IMR-90 (cell line): ENCODE measurements around the gene UCHL1. TPM values are rescaled to one million over a fixed set of nuclear protein-coding genes. Genes with fewer than 3 reads are reported as not detected.

Source experiments
- ATAC-seq: fragments of 200-7000 bp; cut with Tn5 transposase; 2 replicates; pipeline ENCODE4 v1.9.1; 2020; ENCODE audit warnings: low read depth, mild to moderate bottlenecking, moderate library complexity
- BruUV-seq: library from RNA; stranded (reverse); fragments of 400-500 nt; replicated peaks from 2 replicates; lab custom pipeline; 2021; lab: Mats Ljungman, UMichigan
- CTCF ChIA-PET: fragments of 300-600 bp; formaldehyde crosslinking; extraction: SDS; loops from one replicate; lab custom pipeline; 2021; ENCODE audit warnings: antibody characterized with exemption; lab: Yijun Ruan, JAX
- POLR2A ChIA-PET: fragments of 300-600 bp; sonication (Branson Sonifier 250); formaldehyde crosslinking; loops from one replicate; lab custom pipeline; 2022; ENCODE audit warnings: antibody characterized with exemption; ENCODE audit not compliant: unreplicated experiment; lab: Charles Lee
- DNase-seq: peaks from one replicate; pipeline ENCODE4 v3.0.0; 2013
- H2AFZ ChIP-seq: replicated peaks from 2 replicates; pipeline ENCODE3; 2013; ENCODE audit warnings: low read length, mild to moderate bottlenecking; ENCODE audit not compliant: poor library complexity
- H2AK5ac ChIP-seq: 2 replicates; pipeline ENCODE4 v1.6.1; 2013; ENCODE audit warnings: low read depth, low read length, inconsistent platforms
- H2AK9ac ChIP-seq: replicated peaks from 2 replicates; pipeline ENCODE3; 2013; ENCODE audit warnings: mild to moderate bottlenecking, low read depth, low read length, moderate library complexity; ENCODE audit not compliant: poor library complexity
- H2BK120ac ChIP-seq: 2 replicates; pipeline ENCODE4 v1.6.1; 2013; ENCODE audit warnings: low read depth, low read length, inconsistent platforms
- H2BK15ac ChIP-seq: 3 replicates; pipeline ENCODE4 v1.6.1; 2013; ENCODE audit warnings: low read depth, low read length, inconsistent platforms
- H2BK20ac ChIP-seq: 2 replicates; pipeline ENCODE4 v1.6.1; 2013; ENCODE audit warnings: low read depth, mild to moderate bottlenecking, inconsistent platforms, low read length, moderate library complexity
- H2BK5ac ChIP-seq: 2 replicates; pipeline ENCODE4 v1.6.1; 2013; ENCODE audit warnings: mild to moderate bottlenecking, low read depth, low read length, inconsistent platforms; ENCODE audit not compliant: poor library complexity, severe bottlenecking
- H3K14ac ChIP-seq: replicated peaks from 2 replicates; pipeline ENCODE4 v1.6.1; 2013; ENCODE audit warnings: low read depth, low read length, inconsistent platforms
- H3K18ac ChIP-seq: 2 replicates; pipeline ENCODE4 v1.6.1; 2013; ENCODE audit warnings: low read depth, low read length, control low read depth
- H3K23ac ChIP-seq: 2 replicates; pipeline ENCODE4 v1.6.1; 2013; ENCODE audit warnings: low read depth, low read length, inconsistent platforms
- H3K27ac ChIP-seq: 2 replicates; pipeline ENCODE4 v1.5.1; 2013; ENCODE audit warnings: mild to moderate bottlenecking, control low read depth, low read length; ENCODE audit not compliant: insufficient read depth
- H3K27me3 ChIP-seq: 2 replicates; pipeline ENCODE4 v1.6.1; 2013; ENCODE audit warnings: low read length; ENCODE audit not compliant: control insufficient read depth, insufficient read depth
- H3K36me3 ChIP-seq: 2 replicates; pipeline ENCODE4 v1.6.1; 2013; ENCODE audit warnings: low read length, mixed read lengths; ENCODE audit not compliant: control insufficient read depth, insufficient read depth
- H3K4ac ChIP-seq: 2 replicates; pipeline ENCODE4 v1.6.1; 2013; ENCODE audit warnings: low read depth, low read length, inconsistent platforms
- H3K4me1 ChIP-seq: 2 replicates; pipeline ENCODE4 v1.6.1; 2013; ENCODE audit warnings: low read length, mixed read lengths; ENCODE audit not compliant: control insufficient read depth, insufficient read depth
- H3K4me2 ChIP-seq: 2 replicates; pipeline ENCODE4 v1.6.1; 2013; ENCODE audit warnings: low read depth, mild to moderate bottlenecking, control low read depth, low read length, moderate library complexity
- H3K4me3 ChIP-seq: 2 replicates; pipeline ENCODE4 v1.5.1; 2013; ENCODE audit warnings: low read depth, mild to moderate bottlenecking, control low read depth, low read length, moderate library complexity; ENCODE audit not compliant: insufficient read depth
- H3K56ac ChIP-seq: 2 replicates; pipeline ENCODE4 v1.6.1; 2013; ENCODE audit warnings: low read length, inconsistent platforms; ENCODE audit not compliant: insufficient read depth; ENCODE audit errors: extremely low read depth
- H3K79me1 ChIP-seq, 2 experiments: 2 replicates each; pipeline ENCODE4 v1.6.1; 2013; ENCODE audit warnings: low read length in 2 of 2, inconsistent platforms in 1 of 2, low read depth in 1 of 2
- H3K9ac ChIP-seq: 2 replicates; pipeline ENCODE4 v1.6.1; 2013; ENCODE audit warnings: low read depth, low read length, control low read depth
- H3K9me1 ChIP-seq: 2 replicates; pipeline ENCODE4 v1.6.1; 2013; ENCODE audit warnings: low read length, inconsistent platforms; ENCODE audit not compliant: insufficient read depth
- H3K9me3 ChIP-seq: 2 replicates; pipeline ENCODE4 v1.6.1; 2013; ENCODE audit warnings: low read length; ENCODE audit not compliant: control insufficient read depth, insufficient read depth
- H4K20me1 ChIP-seq: 2 replicates; pipeline ENCODE4 v1.6.1; 2013; ENCODE audit warnings: low read length, inconsistent platforms; ENCODE audit not compliant: insufficient read depth
- H4K5ac ChIP-seq: 2 replicates; pipeline ENCODE4 v1.6.1; 2013; ENCODE audit warnings: mild to moderate bottlenecking, low read depth, low read length, control low read depth
- H4K8ac ChIP-seq, 2 experiments: 2 replicates each; pipeline ENCODE4 v1.6.1; 2013; ENCODE audit warnings: low read depth in 2 of 2, low read length in 2 of 2, control low read depth in 1 of 2, inconsistent platforms in 1 of 2
- H4K91ac ChIP-seq: 2 replicates; pipeline ENCODE4 v1.6.1; 2013; ENCODE audit warnings: low read depth, low read length, inconsistent platforms; ENCODE audit not compliant: insufficient read depth
- BHLHE40 ChIP-seq: fragments of 150-350 bp; IDR thresholded peaks from 2 replicates; pipeline ENCODE4 v1.6.1; 2016; ENCODE audit warnings: mild to moderate bottlenecking, low read depth, low read length
- CHD1 ChIP-seq: IDR thresholded peaks from 2 replicates; pipeline ENCODE4 v1.6.1; 2012; ENCODE audit warnings: low read depth, low read length, improper control_type of control experiment
- CTCF ChIP-seq: conservative IDR thresholded peaks from 2 replicates; pipeline ENCODE4 v1.5.1; 2012; ENCODE audit warnings: mild to moderate bottlenecking, low read depth, low read length, improper control_type of control experiment
- ELK1 ChIP-seq: fragments of 150-350 bp; IDR thresholded peaks from 2 replicates; pipeline ENCODE4 v1.6.1; 2016; ENCODE audit warnings: low read depth, mild to moderate bottlenecking, low read length, moderate library complexity, borderline replicate concordance
- MAFK ChIP-seq: IDR thresholded peaks from 2 replicates; pipeline ENCODE4 v1.6.1; 2012; ENCODE audit warnings: low read depth, low read length, improper control_type of control experiment
- MXI1 ChIP-seq: IDR thresholded peaks from 2 replicates; pipeline ENCODE4 v1.6.1; 2012; ENCODE audit warnings: low read depth, mild to moderate bottlenecking, low read length, moderate library complexity, borderline replicate concordance
- NFE2L2 ChIP-seq: fragments of 150-350 bp; IDR thresholded peaks from 2 replicates; pipeline ENCODE4 v1.6.1; 2016; ENCODE audit warnings: low read depth, mild to moderate bottlenecking, low read length
- POLR2A ChIP-seq: IDR thresholded peaks from 2 replicates; pipeline ENCODE4 v1.6.1; 2012; ENCODE audit warnings: mild to moderate bottlenecking, low read depth, low read length
- RAD21 ChIP-seq: IDR thresholded peaks from 2 replicates; pipeline ENCODE4 v1.6.1; 2012; ENCODE audit warnings: low read length, improper control_type of control experiment
- RFX5 ChIP-seq: IDR thresholded peaks from 2 replicates; pipeline ENCODE4 v1.8.0; 2012; ENCODE audit warnings: low read depth, mild to moderate bottlenecking, low read length, moderate library complexity
- SMC3 ChIP-seq: fragments of 150-350 bp; IDR thresholded peaks from 2 replicates; pipeline ENCODE4 v1.6.1; 2016; ENCODE audit warnings: low read depth, mild to moderate bottlenecking, antibody characterized with exemption, low read length, moderate library complexity
- USF2 ChIP-seq: fragments of 150-350 bp; IDR thresholded peaks from 2 replicates; pipeline ENCODE4 v1.6.1; 2017; ENCODE audit warnings: mild to moderate bottlenecking, antibody characterized with exemption, low read length, low read depth
- WGBS, 2 experiments: methylation state at CpG; one replicate each; pipeline versions ENCODE4 v1.1.5 to v1.1.7; 2013; ENCODE audit warnings: missing lambda C conversion rate in 2 of 2; ENCODE audit not compliant: insufficient read length in 1 of 2; ENCODE audit errors: extremely low coverage in 2 of 2; 5-methylcytosine and 5-hydroxymethylcytosine counted together
- dilution Hi-C: fragments of 300-500 bp; cut with HindIII; formaldehyde crosslinking; loops from one replicate; pipeline ENCODE4 v1.14.3; 2018; ENCODE audit warnings: low sequenced_read_pairs; ENCODE audit not compliant: unreplicated experiment
- in situ Hi-C: fragments of 300-500 bp; cut with MboI; formaldehyde crosslinking; loops from 3 replicates; pipeline ENCODE4 v1.14.3; 2019; ENCODE audit warnings: low sequenced_read_pairs, inconsistent platforms, mixed read lengths
- intact Hi-C: fragments of 100-400 bp; cut with micrococcal nuclease; formaldehyde crosslinking; loops from 2 replicates; pipeline ENCODE4 v1.10.0; 2022
- polyA plus RNA-seq, 3 experiments: library from polyadenylated mRNA; depleted of rRNA; stranded (reverse); fragments of >200 nt; gene quantifications; 2 replicates each; pipeline ENCODE4 v1.2.3, GENCODE V29; 2012; ENCODE audit warnings: low replicate concordance in 1 of 3
- total RNA-seq: library from RNA; depleted of rRNA; stranded (reverse); fragments of >200 nt; gene quantifications from 2 replicates; pipeline ENCODE4 v1.2.3, GENCODE V29; 2012

Gene UCHL1
- total and polyA plus RNA-seq, 2 of the 4 experiments (the other 2 are of a cell fraction): 972 to 2,118 TPM

DNA sequence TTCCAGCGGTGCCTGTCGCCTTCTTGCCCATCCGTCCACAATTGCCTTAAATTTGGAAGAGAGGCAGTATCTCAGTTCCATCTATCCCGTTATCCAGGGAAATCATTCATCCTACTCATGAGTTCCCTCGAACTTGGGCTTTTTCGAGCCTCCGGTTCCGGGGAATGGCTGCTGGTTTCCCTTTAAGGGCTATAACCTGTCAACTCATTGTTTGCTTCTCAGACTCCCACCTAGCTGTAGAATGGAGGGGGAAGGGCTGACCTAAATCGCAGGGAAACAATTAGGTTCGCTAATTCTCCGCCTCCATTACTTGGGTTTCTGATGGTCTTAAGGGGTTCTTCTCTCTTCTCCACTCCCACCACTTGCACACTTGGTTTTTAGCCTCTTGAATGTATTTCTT lies 1.2 kb downstream of the UCHL1 start (continued):
- TF ChIP-seq CHD1: no peak

DNA sequence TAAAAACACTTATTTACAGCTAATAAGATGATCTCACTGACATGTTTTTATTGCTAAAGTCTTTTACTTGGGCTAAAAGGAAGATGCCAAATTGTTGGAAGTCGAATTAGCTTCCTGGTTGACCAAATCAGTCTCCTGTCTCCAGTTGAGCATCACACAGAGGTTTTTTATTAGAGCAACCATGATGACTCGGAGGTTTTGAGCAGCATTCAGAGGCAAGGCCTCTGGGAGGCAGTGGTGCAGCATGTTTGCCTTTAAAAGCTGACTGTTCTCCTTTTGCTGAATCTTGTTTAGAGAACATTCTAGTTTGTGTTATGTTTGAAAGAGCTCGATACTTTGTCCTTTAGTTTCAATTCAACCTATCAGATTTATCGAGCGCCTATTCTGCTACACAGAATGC lies 2.1 kb downstream of the UCHL1 start:
- H4K5ac ChIP-seq: peak overlapping the region; percentile 61; the same call in 1 of the 2 replicates
- in situ Hi-C loops: no loop called here
- H3K9ac ChIP-seq: peak overlapping the region; percentile 64; the same call in 1 of the 2 replicates
- no peaks in the 10 kb centered on the region for H3K27me3 ChIP-seq
- no peak overlapping the region for H2AK9ac ChIP-seq
- DNase-seq (peak; percentile 86), ATAC-seq (peak; percentile 39)
- no peak overlapping the region for H2AK5ac ChIP-seq
- ChIA-PET POLR2A (interaction anchor here (0.5 to 1.3 kb wide), 4 partner anchors 10 to 773 kb away, joined by 3 to 5 read pairs (median 4); no protein-coding TSS in a partner anchor), CTCF (interaction anchor here (0.6 to 1.5 kb wide), 5 partner anchors 9 to 403 kb away, joined by 3 to 4 read pairs (median 3); no protein-coding TSS in a partner anchor)
- H3K4ac ChIP-seq: peak overlapping the region; percentile 58; the same call in 1 of the 2 replicates
- intact Hi-C loops: loop anchor here (5.0 to 10.0 kb wide), 2 partner anchors 281 to 524 kb away; no protein-coding TSS in a partner anchor
- H3K9me3 ChIP-seq: no peaks in the 10 kb centered on the region
- 83% methylated on average over 1 of the region's 5 CpGs; no CpG with 5 or more reads in 1 of the 2 experiments for WGBS, 2 experiments
- H3K9me1 ChIP-seq: peaks cover 4% of the 10 kb centered on the region
- peaks cover 17 to 39% of the 10 kb centered on the region in 2 experiments for H3K79me1 ChIP-seq
- peak overlapping the region; percentile 55 for H2BK5ac ChIP-seq
- peak overlapping the region; percentile 67; the same call in 1 of the 2 replicates for H3K23ac ChIP-seq
- H2BK15ac ChIP-seq: no peak overlapping the region
- 0 out of 2 replicates have a peak overlapping the region, but pooled peaks have one; percentile 3 for H3K18ac ChIP-seq
- H4K91ac ChIP-seq: no peak overlapping the region
- dilution Hi-C loops: no loop called here
- peaks cover 28% of the 10 kb centered on the region; the same call in 1 of the 2 replicates for H4K20me1 ChIP-seq
- H2AFZ ChIP-seq: no peak overlapping the region
- no peak overlapping the region; the same call in 1 of the 2 replicates for H3K27ac ChIP-seq
- H3K4me2 ChIP-seq: peak overlapping the region; percentile 82
- peak overlapping the region in 1 of 2 experiments; percentile 67; a peak in 1 of 4 replicates for H4K8ac ChIP-seq
- no peak overlapping the region; the same call in 1 of the 2 replicates for H2BK120ac ChIP-seq
- TSS peak; percentile 61 for BruUV-seq
- peaks cover 4% of the 10 kb centered on the region for H3K4me1 ChIP-seq
- H3K56ac ChIP-seq: no peak overlapping the region
- peak overlapping the region; percentile 8; the same call in 1 of the 2 replicates for H3K4me3 ChIP-seq
- no peak overlapping the region for H2BK20ac ChIP-seq
- no peak overlapping the region for H3K14ac ChIP-seq
- peaks cover 32% of the 10 kb centered on the region for H3K36me3 ChIP-seq
- TF ChIP-seq SMC3 (no peak), BHLHE40 (no peak), MAFK (peak; percentile 88), RAD21 (peak; percentile 51), MXI1 (peak; percentile 53; the same call in 1 of the 2 replicates), CTCF (peak; percentile 58), ELK1 (no peak), USF2 (no peak), POLR2A (peak; percentile 28; the same call in 1 of the 2 replicates), RFX5 (no peak), NFE2L2 (peak; percentile 89)
